ENCODE results near the gene SLC44A1. TPM values are rescaled to one million over a fixed set of nuclear protein-coding genes. Genes with fewer than 3 reads are reported as not detected.

SLC44A1 gene
- polyA plus RNA-seq, 1 of the 3 experiments (the other 2 are of a cell fraction): 4.5 TPM

DNA sequence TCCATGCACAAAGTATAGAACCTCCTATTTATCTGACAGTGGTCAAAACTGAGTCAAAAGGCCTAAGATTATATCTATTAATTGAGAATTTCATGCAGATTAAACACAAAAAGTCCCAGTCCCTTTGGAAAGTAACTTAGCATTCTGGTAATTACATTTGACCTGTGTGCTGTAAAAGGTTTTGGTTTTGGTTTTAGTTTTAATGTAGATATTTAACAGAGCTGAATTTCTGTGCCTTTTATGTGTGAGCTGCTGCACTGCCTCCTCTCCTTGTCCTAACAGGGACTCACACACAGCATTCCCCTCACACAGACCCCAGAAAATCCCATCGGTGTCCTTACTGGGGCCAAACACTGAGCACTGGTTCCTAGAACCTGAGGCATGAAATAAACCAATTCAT, 172.4 kb downstream of the SLC44A1 start:
- 100% methylated on average over 1 of the region's 1 CpG for WGBS (ENCODE audit: low lambda C conversion rate)
- H3K36me3 ChIP-seq (replicated peaks in 1 of 2; ENCODE audit: control insufficient read depth in 1 of 2, insufficient read depth in 2 of 2, low read length in 1 of 2): no peaks in the 10 kb centered on the region
- ChIA-PET POLR2A (no interaction called here), CTCF (interaction anchor here (0.9 to 2.8 kb wide), 3 partner anchors 259 to 613 kb away, joined by 3 to 14 read pairs (median 4); no protein-coding TSS in a partner anchor)
- H3K4me3 ChIP-seq (ENCODE audit: low read depth in 2 of 2, low read length in 1 of 2): no peak overlapping the region
- no peaks in the 10 kb centered on the region for H4K20me1 ChIP-seq (ENCODE audit: insufficient read depth)
- no peak overlapping the region for H3K27ac ChIP-seq (ENCODE audit: low read depth in 2 of 2, low read length in 1 of 2)
- H3K9ac ChIP-seq: no peak overlapping the region
- peaks cover 0 to 2% of the 10 kb centered on the region in 2 experiments; a peak in 1 of 4 replicates for H3K4me1 ChIP-seq (ENCODE audit: control insufficient read depth in 1 of 2, insufficient read depth in 2 of 2, low read depth in 1 of 2, low read length in 1 of 2)
- no peaks in the 10 kb centered on the region for H3K9me3 ChIP-seq
- H3K79me2 ChIP-seq (ENCODE audit: insufficient read depth): no peaks in the 10 kb centered on the region
- no peaks in the 10 kb centered on the region for H3K9me2 ChIP-seq
- peak overlapping the region; percentile 46; the same call in 1 of the 2 replicates for H2AFZ ChIP-seq (ENCODE audit: low read depth)
- DNase-seq: no peak
- no peaks in the 10 kb centered on the region for H3K27me3 ChIP-seq (ENCODE audit: insufficient read depth)
- H3K4me2 ChIP-seq: no peak overlapping the region
- H3F3A ChIP-seq (replicated peaks; ENCODE audit: insufficient read depth): no peaks in the 10 kb centered on the region
- TF ChIP-seq GATA2 (CRISPR knock-in tag; IDR thresholded peaks at IDR 0.05) (no peak), EZH2phosphoT487 (IDR thresholded peaks at IDR 0.05; ENCODE audit: borderline replicate concordance, low read depth) (no peak), TEAD4 (IDR thresholded peaks at IDR 0.05; ENCODE audit: borderline replicate concordance, insufficient read depth) (no peak), ELF1 (IDR thresholded peaks at IDR 0.05) (no peak), RAD21 (IDR thresholded peaks at IDR 0.05; ENCODE audit: low read length) (no peak), FOSL2 (IDR thresholded peaks at IDR 0.05; ENCODE audit: borderline replicate concordance, low read depth) (no peak), YY1 (IDR thresholded peaks at IDR 0.05; ENCODE audit: low read depth) (no peak)
- TF ChIP-seq, protein P1, sequence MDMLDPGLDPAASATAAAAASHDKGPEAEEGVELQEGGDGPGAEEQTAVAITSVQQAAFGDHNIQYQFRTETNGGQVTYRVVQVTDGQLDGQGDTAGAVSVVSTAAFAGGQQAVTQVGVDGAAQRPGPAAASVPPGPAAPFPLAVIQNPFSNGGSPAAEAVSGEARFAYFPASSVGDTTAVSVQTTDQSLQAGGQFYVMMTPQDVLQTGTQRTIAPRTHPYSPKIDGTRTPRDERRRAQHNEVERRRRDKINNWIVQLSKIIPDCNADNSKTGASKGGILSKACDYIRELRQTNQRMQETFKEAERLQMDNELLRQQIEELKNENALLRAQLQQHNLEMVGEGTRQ (IDR thresholded peaks at IDR 0.05; ENCODE audit: borderline replicate concordance, low read depth, low read length): no peak

DNA sequence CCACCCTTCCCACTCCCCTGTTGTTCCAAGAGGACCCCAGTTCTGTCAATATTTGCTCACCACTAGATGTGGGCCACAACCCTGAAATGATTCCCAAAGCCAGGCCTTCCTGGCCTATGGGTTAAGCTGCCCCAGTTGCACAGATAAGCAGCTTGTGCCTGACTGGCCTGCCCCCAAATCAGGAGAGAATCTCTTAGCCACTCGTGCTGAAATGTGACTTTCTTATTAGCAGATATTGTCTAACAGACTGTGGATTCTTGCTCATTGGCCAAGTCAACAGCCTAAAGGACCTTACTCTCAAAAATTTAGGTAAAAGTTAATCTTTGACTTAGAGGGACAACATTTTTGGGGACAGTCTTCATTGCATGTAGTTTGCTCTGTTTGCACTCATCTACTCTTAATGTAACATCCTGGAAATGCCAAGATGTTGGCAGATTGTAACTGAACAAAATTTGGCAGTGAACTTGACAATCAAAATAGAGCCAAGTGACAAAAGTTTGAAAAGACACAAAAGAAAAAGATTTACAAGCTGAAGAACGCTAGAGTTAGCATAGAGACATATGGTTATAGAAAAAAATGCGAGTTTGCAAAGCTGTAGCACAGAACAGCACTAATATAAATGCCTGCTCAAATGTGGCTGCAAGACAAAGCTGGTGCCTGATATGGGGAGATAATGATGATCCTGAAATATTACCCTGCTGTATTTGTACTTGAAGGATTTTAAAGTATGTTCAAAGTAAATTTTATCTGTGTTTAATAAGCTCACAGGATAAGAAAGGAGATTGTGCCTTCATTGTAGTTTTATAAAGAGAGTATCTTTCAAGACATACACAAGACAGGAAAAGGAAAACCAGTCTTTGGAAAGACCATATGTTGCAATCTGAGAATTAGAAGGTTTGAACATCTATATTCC, 174.4 kb downstream of the SLC44A1 start:
- Histone ChIP-seq H2AFZ (ENCODE audit: low read depth) (no peak overlapping the region), H4K20me1 (ENCODE audit: insufficient read depth) (no peaks in the 10 kb centered on the region), H3K9ac (no peak overlapping the region), H3K27me3 (ENCODE audit: insufficient read depth) (no peaks in the 10 kb centered on the region), H3K9me3 (no peaks in the 10 kb centered on the region), H3K79me2 (ENCODE audit: insufficient read depth) (no peaks in the 10 kb centered on the region), H3K4me2 (no peak overlapping the region), H3K27ac (ENCODE audit: low read depth in 2 of 2, low read length in 1 of 2) (no peak overlapping the region), H3K36me3 (replicated peaks in 1 of 2; ENCODE audit: control insufficient read depth in 1 of 2, insufficient read depth in 2 of 2, low read length in 1 of 2) (no peaks in the 10 kb centered on the region), H3K4me1 (ENCODE audit: control insufficient read depth in 1 of 2, insufficient read depth in 2 of 2, low read depth in 1 of 2, low read length in 1 of 2) (peaks cover 0 to 2% of the 10 kb centered on the region in 2 experiments; a peak in 1 of 4 replicates), H3K4me3 (ENCODE audit: low read depth in 2 of 2, low read length in 1 of 2) (no peak overlapping the region), H3F3A (replicated peaks; ENCODE audit: insufficient read depth) (no peaks in the 10 kb centered on the region), H3K9me2 (no peaks in the 10 kb centered on the region)
- no peak for DNase-seq
- no peak for TF ChIP-seq NFIC (IDR thresholded peaks at IDR 0.05; ENCODE audit: borderline replicate concordance)
- no peak for TF ChIP-seq FOSL2 (IDR thresholded peaks at IDR 0.05; ENCODE audit: borderline replicate concordance, low read depth)
- TF ChIP-seq MEF2A (IDR thresholded peaks at IDR 0.05; ENCODE audit: borderline replicate concordance, low read depth): no peak
- no peak for TF ChIP-seq FOXJ3 (CRISPR knock-in tag; IDR thresholded peaks at IDR 0.05)
- no peak for TF ChIP-seq RFX5 (IDR thresholded peaks at IDR 0.05; ENCODE audit: low read length)
- no peak for TF ChIP-seq TAF1 (IDR thresholded peaks at IDR 0.05; ENCODE audit: borderline replicate concordance, low read depth, low read length)
- TF ChIP-seq, protein P2, sequence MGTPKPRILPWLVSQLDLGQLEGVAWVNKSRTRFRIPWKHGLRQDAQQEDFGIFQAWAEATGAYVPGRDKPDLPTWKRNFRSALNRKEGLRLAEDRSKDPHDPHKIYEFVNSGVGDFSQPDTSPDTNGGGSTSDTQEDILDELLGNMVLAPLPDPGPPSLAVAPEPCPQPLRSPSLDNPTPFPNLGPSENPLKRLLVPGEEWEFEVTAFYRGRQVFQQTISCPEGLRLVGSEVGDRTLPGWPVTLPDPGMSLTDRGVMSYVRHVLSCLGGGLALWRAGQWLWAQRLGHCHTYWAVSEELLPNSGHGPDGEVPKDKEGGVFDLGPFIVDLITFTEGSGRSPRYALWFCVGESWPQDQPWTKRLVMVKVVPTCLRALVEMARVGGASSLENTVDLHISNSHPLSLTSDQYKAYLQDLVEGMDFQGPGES (IDR thresholded peaks at IDR 0.05; ENCODE audit: low read depth, low read length): no peak
- TF ChIP-seq TCF12 (IDR thresholded peaks at IDR 0.05): no peak
- TF ChIP-seq POLR2AphosphoS5 (IDR thresholded peaks at IDR 0.05; ENCODE audit: low read depth, low read length): no peak
- TF ChIP-seq FOXM1 (IDR thresholded peaks at IDR 0.05; ENCODE audit: low read depth): no peak
- TF ChIP-seq SMC3 (IDR thresholded peaks at IDR 0.05; ENCODE audit: low read depth, low read length): no peak
- TF ChIP-seq, protein P3, sequence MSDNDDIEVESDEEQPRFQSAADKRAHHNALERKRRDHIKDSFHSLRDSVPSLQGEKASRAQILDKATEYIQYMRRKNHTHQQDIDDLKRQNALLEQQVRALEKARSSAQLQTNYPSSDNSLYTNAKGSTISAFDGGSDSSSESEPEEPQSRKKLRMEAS (IDR thresholded peaks at IDR 0.05; ENCODE audit: low read depth): no peak
- no peak for TF ChIP-seq CHD2 (IDR thresholded peaks at IDR 0.05; ENCODE audit: low read length, partially characterized antibody)
- TF ChIP-seq, protein P4, sequence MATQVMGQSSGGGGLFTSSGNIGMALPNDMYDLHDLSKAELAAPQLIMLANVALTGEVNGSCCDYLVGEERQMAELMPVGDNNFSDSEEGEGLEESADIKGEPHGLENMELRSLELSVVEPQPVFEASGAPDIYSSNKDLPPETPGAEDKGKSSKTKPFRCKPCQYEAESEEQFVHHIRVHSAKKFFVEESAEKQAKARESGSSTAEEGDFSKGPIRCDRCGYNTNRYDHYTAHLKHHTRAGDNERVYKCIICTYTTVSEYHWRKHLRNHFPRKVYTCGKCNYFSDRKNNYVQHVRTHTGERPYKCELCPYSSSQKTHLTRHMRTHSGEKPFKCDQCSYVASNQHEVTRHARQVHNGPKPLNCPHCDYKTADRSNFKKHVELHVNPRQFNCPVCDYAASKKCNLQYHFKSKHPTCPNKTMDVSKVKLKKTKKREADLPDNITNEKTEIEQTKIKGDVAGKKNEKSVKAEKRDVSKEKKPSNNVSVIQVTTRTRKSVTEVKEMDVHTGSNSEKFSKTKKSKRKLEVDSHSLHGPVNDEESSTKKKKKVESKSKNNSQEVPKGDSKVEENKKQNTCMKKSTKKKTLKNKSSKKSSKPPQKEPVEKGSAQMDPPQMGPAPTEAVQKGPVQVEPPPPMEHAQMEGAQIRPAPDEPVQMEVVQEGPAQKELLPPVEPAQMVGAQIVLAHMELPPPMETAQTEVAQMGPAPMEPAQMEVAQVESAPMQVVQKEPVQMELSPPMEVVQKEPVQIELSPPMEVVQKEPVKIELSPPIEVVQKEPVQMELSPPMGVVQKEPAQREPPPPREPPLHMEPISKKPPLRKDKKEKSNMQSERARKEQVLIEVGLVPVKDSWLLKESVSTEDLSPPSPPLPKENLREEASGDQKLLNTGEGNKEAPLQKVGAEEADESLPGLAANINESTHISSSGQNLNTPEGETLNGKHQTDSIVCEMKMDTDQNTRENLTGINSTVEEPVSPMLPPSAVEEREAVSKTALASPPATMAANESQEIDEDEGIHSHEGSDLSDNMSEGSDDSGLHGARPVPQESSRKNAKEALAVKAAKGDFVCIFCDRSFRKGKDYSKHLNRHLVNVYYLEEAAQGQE (IDR thresholded peaks at IDR 0.05; ENCODE audit: low read depth, low read length): no peak
- WGBS (ENCODE audit: low lambda C conversion rate): 75% methylated on average over 3 of the region's 3 CpGs
- POLR2A ChIA-PET: interaction anchor here (0.6 to 0.8 kb wide), 2 partner anchors 28 to 47 kb away, joined by 3 to 4 read pairs; no protein-coding TSS in a partner anchor
- CTCF ChIA-PET: interaction anchor here (1.5 to 2.8 kb wide), 3 partner anchors 259 to 610 kb away, joined by 5 to 14 read pairs (median 5); no protein-coding TSS in a partner anchor
